ACC112 (cell line): ENCODE measurements around the gene ASCC1.

Source experiments
- H2AFZ ChIP-seq: fragments of 200-600 bp; sonication (generic); one replicate; pipeline ENCODE4 v1.6.0; 2017; ENCODE audit warnings: antibody characterized with exemption, low read length; ENCODE audit not compliant: unreplicated experiment
- H3K27ac ChIP-seq: fragments of 200-600 bp; sonication (generic); 2 replicates; pipeline ENCODE4 v1.5.1; 2014; ENCODE audit warnings: low read depth, mild to moderate bottlenecking, antibody characterized with exemption, low read length, moderate library complexity
- H3K27me3 ChIP-seq: fragments of 200-600 bp; sonication (generic); 2 replicates; pipeline ENCODE4 v1.6.1; 2014; ENCODE audit warnings: mild to moderate bottlenecking, antibody characterized with exemption, low read length, moderate library complexity, mixed read lengths; ENCODE audit not compliant: insufficient read depth
- H3K36me3 ChIP-seq: fragments of 200-600 bp; sonication (generic); 2 replicates; pipeline ENCODE4 v1.6.1; 2016; ENCODE audit warnings: mild to moderate bottlenecking, antibody characterized with exemption, low read length, moderate library complexity, mixed read lengths; ENCODE audit not compliant: insufficient read depth
- H3K4me1 ChIP-seq: fragments of 200-600 bp; sonication (generic); one replicate; pipeline ENCODE4 v1.6.1; 2016; ENCODE audit warnings: low read length, mixed read lengths; ENCODE audit not compliant: insufficient read depth, unreplicated experiment, control insufficient read depth
- H3K4me3 ChIP-seq: fragments of 200-600 bp; sonication (generic); 2 replicates; pipeline ENCODE4 v1.5.1; 2014; ENCODE audit warnings: mild to moderate bottlenecking, low read depth, low read length
- H3K79me2 ChIP-seq: fragments of 200-600 bp; sonication (generic); one replicate; pipeline ENCODE4 v1.6.0; 2016; ENCODE audit warnings: low read length; ENCODE audit not compliant: control insufficient read depth, unreplicated experiment, insufficient read depth

Gene ASCC1

GRCh38 chr10:72053690-72054089 is 162.4 kb downstream of the ASCC1 start:
- Histone ChIP-seq H3K79me2 (no peaks in the 10 kb centered on the region), H3K27ac (no peak overlapping the region), H3K36me3 (no peaks in the 10 kb centered on the region), H3K27me3 (no peaks in the 10 kb centered on the region), H3K4me1 (no peaks in the 10 kb centered on the region), H2AFZ (no peak overlapping the region), H3K4me3 (no peak overlapping the region)

- H3K4me3 ChIP-seq, result no peak overlapping the region
Observed at GRCh38 chr10:72050873-72051272, 165.2 kb downstream of the ASCC1 start.

GRCh38 chr10:72049969-72050781 is 165.9 kb downstream of the ASCC1 start:
- Histone ChIP-seq H3K4me1 (no peaks in the 10 kb centered on the region), H3K4me3 (no peak overlapping the region), H3K36me3 (no peaks in the 10 kb centered on the region), H3K27me3 (no peaks in the 10 kb centered on the region), H3K27ac (no peak overlapping the region), H3K79me2 (no peaks in the 10 kb centered on the region), H2AFZ (no peak overlapping the region)

More at GRCh38 chr10:72050873-72051272, 165.2 kb downstream of the ASCC1 start:
- no peaks in the 10 kb centered on the region for H3K27me3 ChIP-seq
- no peak overlapping the region for H2AFZ ChIP-seq
- no peak overlapping the region for H3K27ac ChIP-seq
- H3K79me2 ChIP-seq, result no peaks in the 10 kb centered on the region
- no peaks in the 10 kb centered on the region for H3K36me3 ChIP-seq
- no peaks in the 10 kb centered on the region for H3K4me1 ChIP-seq

GRCh38 chr10:72049472-72049871 is 166.6 kb downstream of the ASCC1 start:
- no peaks in the 10 kb centered on the region for H3K79me2 ChIP-seq
- no peaks in the 10 kb centered on the region for H3K27me3 ChIP-seq
- no peaks in the 10 kb centered on the region for H3K36me3 ChIP-seq
- H2AFZ ChIP-seq, result no peak overlapping the region
- no peak overlapping the region for H3K27ac ChIP-seq
- no peak overlapping the region for H3K4me3 ChIP-seq
- H3K4me1 ChIP-seq, result no peaks in the 10 kb centered on the region

GRCh38 chr10:72048450-72049124 is 167.5 kb downstream of the ASCC1 start:
- Histone ChIP-seq H2AFZ (no peak overlapping the region), H3K27ac (no peak overlapping the region)

More at GRCh38 chr10:72048450-72049124, 167.5 kb downstream of the ASCC1 start:
- Histone ChIP-seq H3K79me2 (no peaks in the 10 kb centered on the region), H3K36me3 (no peaks in the 10 kb centered on the region), H3K4me1 (no peaks in the 10 kb centered on the region), H3K27me3 (no peaks in the 10 kb centered on the region), H3K4me3 (no peak overlapping the region)
